Neutrophil (primary cell): ENCODE measurements around the gene FGFRL1.
"Not testable (repeated sequence)": the region's sequence is repeated elsewhere in the genome, so short reads cannot be mapped to it uniquely, and the experiment has no call there.

Source experiments
- H3K27ac ChIP-seq: fragments of 200-600 bp; sonication (generic); 2 replicates; pipeline ENCODE4 v1.5.1; 2016; ENCODE audit warnings: mild to moderate bottlenecking, moderate library complexity
- H3K27me3 ChIP-seq: fragments of 200-600 bp; sonication (generic); 2 replicates; pipeline ENCODE4 v1.6.0; 2016; ENCODE audit warnings: mild to moderate bottlenecking
- H3K36me3 ChIP-seq: fragments of 200-600 bp; sonication (generic); 2 replicates; pipeline ENCODE4 v1.5.1; 2017
- H3K4me1 ChIP-seq, 2 experiments: fragments of 200-600 bp in 1 of 2; sonication (generic) in 1 of 2; 1 replicate in 1 of 2; 2 replicates in 1 of 2; pipeline versions ENCODE4 v1.5.1 to v1.6.1; 2013 to 2016; ENCODE audit warnings: low read depth in 1 of 2, low read length in 1 of 2, mild to moderate bottlenecking in 1 of 2, moderate library complexity in 1 of 2; ENCODE audit not compliant: control insufficient read depth in 1 of 2, insufficient read depth in 1 of 2
- H3K4me3 ChIP-seq, 2 experiments: fragments of 200-600 bp in 1 of 2; sonication (generic) in 1 of 2; 1 replicate in 1 of 2; 2 replicates in 1 of 2; pipeline ENCODE4 v1.5.1; 2013 to 2016; ENCODE audit warnings: low read depth in 1 of 2, low read length in 1 of 2, mild to moderate bottlenecking in 1 of 2, moderate library complexity in 1 of 2
- H3K9me3 ChIP-seq: fragments of 200-600 bp; sonication (generic); 2 replicates; pipeline ENCODE4 v1.5.1; 2016
- CTCF ChIP-seq: fragments of 200-600 bp; sonication (generic); IDR thresholded peaks from 2 replicates; pipeline ENCODE4 v1.5.1; 2016; ENCODE audit warnings: antibody characterized with exemption

FGFRL1 gene

GRCh38 chr4:972651-973424, 38.6 kb upstream of the FGFRL1 start:
- Histone ChIP-seq H3K27me3 (peaks cover 58% of the 10 kb centered on the region), H3K9me3 (no peaks in the 10 kb centered on the region), H3K4me1 (peaks cover 8 to 17% of the 10 kb centered on the region in 2 experiments), H3K36me3 (no peaks in the 10 kb centered on the region), H3K4me3 (peak overlapping the region; percentile 67 to 79), H3K27ac (peak overlapping the region; percentile 56)
- no peak for TF ChIP-seq CTCF

GRCh38 chr4:973431-974397, 37.7 kb upstream of the FGFRL1 start, which contains the start of gene DGKQ:
TSS of gene DGKQ (minus strand) at chr4:973569. CDS start at chr4:973482, 87 bp downstream.
- Histone ChIP-seq H3K9me3 (no peaks in the 10 kb centered on the region), H3K27me3 (peaks cover 49% of the 10 kb centered on the region), H3K27ac (peak within 1 kb of the TSS; percentile 56), H3K36me3 (no peaks in the 10 kb centered on the region), H3K4me3 (peak within 1 kb of the TSS; percentile 67 to 79), H3K4me1 (peaks cover 15 to 23% of the 10 kb centered on the region in 2 experiments)
- TF ChIP-seq CTCF = peak; percentile 34

- Histone ChIP-seq H3K9me3 (no peaks in the 10 kb centered on the region), H3K36me3 (no peaks in the 10 kb centered on the region), H3K27ac (no peak overlapping the region), H3K4me3 (no peak overlapping the region), H3K27me3 (peaks cover 42% of the 10 kb centered on the region), H3K4me1 (peaks cover 24 to 33% of the 10 kb centered on the region in 2 experiments)
- TF ChIP-seq CTCF = no peak
Measured at GRCh38 chr4:974668-975067, 36.8 kb upstream of the FGFRL1 start.

GRCh38 chr4:976016-976415, 35.4 kb upstream of the FGFRL1 start:
- H3K27ac ChIP-seq, H3K36me3 ChIP-seq, H3K9me3 ChIP-seq, H3K4me3 ChIP-seq: not testable (repeated sequence)
- Histone ChIP-seq H3K27me3 (peaks cover 30% of the 10 kb centered on the region), H3K4me1 (peaks cover 26 to 38% of the 10 kb centered on the region in 2 experiments)

- TF ChIP-seq CTCF = no peak
- no peaks in the 10 kb centered on the region for H3K36me3 ChIP-seq
- H3K4me3 ChIP-seq = peak overlapping the region; percentile 36 to 38
- peak overlapping the region; percentile 70 for H3K27ac ChIP-seq
- H3K27me3 ChIP-seq = peaks cover 5% of the 10 kb centered on the region
- H3K4me1 ChIP-seq = peaks cover 18 to 20% of the 10 kb centered on the region in 2 experiments
- H3K9me3 ChIP-seq = no peaks in the 10 kb centered on the region
Measured at GRCh38 chr4:978957-979701, 32.3 kb upstream of the FGFRL1 start.
